ENCODE results near the gene TTC28. TPM values are rescaled to one million over a fixed set of nuclear protein-coding genes. Genes with fewer than 3 reads are reported as not detected.

TTC28 gene
- total and polyA plus RNA-seq, 10 of the 15 experiments (the other 5 are each of a cell fraction or from before 2014, with no cell fraction given) = 0.15 to 8.4 (median 1.4) TPM

DNA sequence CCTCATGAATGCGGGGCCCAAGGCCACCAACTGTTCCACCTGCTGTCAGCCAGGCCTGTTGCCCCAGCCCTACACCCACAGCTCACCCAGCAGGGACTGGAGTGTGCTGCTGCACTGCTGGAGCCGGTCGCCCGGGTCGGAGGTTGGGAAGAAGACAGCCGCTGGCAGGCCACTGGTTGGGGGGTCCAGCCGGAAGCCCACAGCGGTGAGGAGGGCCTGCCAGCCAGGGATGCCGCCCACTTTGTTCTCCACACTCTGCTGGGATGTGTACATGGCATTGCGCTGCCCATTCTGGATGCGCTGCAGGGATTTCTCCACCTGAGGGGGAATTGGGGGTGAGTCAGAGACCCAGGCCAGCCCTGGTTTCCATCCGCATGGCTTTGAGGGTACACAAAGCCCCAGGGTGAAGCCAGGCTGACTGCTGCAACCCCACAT is 686.4 kb downstream of the TTC28 start (continued):
- TF ChIP-seq, protein P1, sequence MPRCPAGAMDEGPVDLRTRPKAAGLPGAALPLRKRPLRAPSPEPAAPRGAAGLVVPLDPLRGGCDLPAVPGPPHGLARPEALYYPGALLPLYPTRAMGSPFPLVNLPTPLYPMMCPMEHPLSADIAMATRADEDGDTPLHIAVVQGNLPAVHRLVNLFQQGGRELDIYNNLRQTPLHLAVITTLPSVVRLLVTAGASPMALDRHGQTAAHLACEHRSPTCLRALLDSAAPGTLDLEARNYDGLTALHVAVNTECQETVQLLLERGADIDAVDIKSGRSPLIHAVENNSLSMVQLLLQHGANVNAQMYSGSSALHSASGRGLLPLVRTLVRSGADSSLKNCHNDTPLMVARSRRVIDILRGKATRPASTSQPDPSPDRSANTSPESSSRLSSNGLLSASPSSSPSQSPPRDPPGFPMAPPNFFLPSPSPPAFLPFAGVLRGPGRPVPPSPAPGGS (IDR thresholded peaks at IDR 0.05; ENCODE audit: borderline replicate concordance, insufficient read depth, low read depth, low read length, poor library complexity, severe bottlenecking) = no peak
- TF ChIP-seq SUPT20H (IDR thresholded peaks at IDR 0.05; ENCODE audit: borderline replicate concordance, control insufficient read depth, low read depth, low read length) (no peak), MXI1 (IDR thresholded peaks at IDR 0.05; ENCODE audit: low read depth, low read length) (no peak), SMC3 (IDR thresholded peaks at IDR 0.05; ENCODE audit: borderline replicate concordance, low read length) (no peak), DPF2 (IDR thresholded peaks at IDR 0.05) (no peak), ATF7 (IDR thresholded peaks at IDR 0.05; ENCODE audit: low read depth) (no peak), IRF4 (IDR thresholded peaks at IDR 0.05; ENCODE audit: low read depth, low read length) (no peak), BCL11A (IDR thresholded peaks at IDR 0.05; ENCODE audit: low read depth, low read length) (no peak), ESRRA (IDR thresholded peaks at IDR 0.05; ENCODE audit: low read length) (no peak), IKZF1 (conservative IDR thresholded peaks at IDR 0.05) (no peak), SMAD5 (IDR thresholded peaks at IDR 0.05; ENCODE audit: low read depth) (no peak), SUZ12 (IDR thresholded peaks at IDR 0.05; ENCODE audit: unreplicated experiment) (no peak), ZSCAN29 (IDR thresholded peaks at IDR 0.05) (no peak), SRF (IDR thresholded peaks at IDR 0.05; ENCODE audit: low read depth in 2 of 2, low read length in 2 of 2) (no peak)
- TF ChIP-seq, protein P2, sequence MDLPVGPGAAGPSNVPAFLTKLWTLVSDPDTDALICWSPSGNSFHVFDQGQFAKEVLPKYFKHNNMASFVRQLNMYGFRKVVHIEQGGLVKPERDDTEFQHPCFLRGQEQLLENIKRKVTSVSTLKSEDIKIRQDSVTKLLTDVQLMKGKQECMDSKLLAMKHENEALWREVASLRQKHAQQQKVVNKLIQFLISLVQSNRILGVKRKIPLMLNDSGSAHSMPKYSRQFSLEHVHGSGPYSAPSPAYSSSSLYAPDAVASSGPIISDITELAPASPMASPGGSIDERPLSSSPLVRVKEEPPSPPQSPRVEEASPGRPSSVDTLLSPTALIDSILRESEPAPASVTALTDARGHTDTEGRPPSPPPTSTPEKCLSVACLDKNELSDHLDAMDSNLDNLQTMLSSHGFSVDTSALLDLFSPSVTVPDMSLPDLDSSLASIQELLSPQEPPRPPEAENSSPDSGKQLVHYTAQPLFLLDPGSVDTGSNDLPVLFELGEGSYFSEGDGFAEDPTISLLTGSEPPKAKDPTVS (IDR thresholded peaks at IDR 0.05; ENCODE audit: low read depth, low read length) = no peak

All from GM12878 (cell line).